Left cardiac atrium (tissue), 4 donors: ENCODE results near the gene MAPKAPK2. TPM values are rescaled to one million over a fixed set of nuclear protein-coding genes. Genes with fewer than 3 reads are reported as not detected.
A peak's percentile ranks its signal among the peaks of the same experiment; 100 is the strongest.

Source experiments
- ATAC-seq, 2 donors: fragments of 200-7000 bp; cut with Tn5 transposase; one replicate each; pipeline ENCODE4 v1.9.1; 2020; ENCODE audit warnings: mild to moderate bottlenecking in 2 of 2, moderate library complexity in 2 of 2
- DNase-seq: peaks from one replicate; pipeline ENCODE4 v3.0.0-alpha.2; 2020
- intact Hi-C, 2 donors: fragments of 100-400 bp; cut with DNase I; formaldehyde crosslinking; loops; one replicate each; pipeline versions ENCODE4 v1.14.1 to v1.15.1; 2022 to 2023
- total RNA-seq, 2 donors: library from RNA; stranded (reverse); fragmentation: NEBNext Ultra II Directional; extraction: Animal tissue kit (Norgen Biotek cat#: 25700); gene quantifications; one replicate each; pipeline ENCODE4 v1.2.1, GENCODE V29; 2021
- donor health status: DM: no; HTN: yes; CAD: no.
- donor health status: DM: no; HTN: yes; CAD: no; lungs with severe emphysema.
- donor health status: DM: yes; HTN: yes; CAD: no.
- donor health status: Dilated cardiomyopathy.

The MAPKAPK2 gene
- total RNA-seq, 2 donors from 2014 or later: 154 to 219 TPM

DNA sequence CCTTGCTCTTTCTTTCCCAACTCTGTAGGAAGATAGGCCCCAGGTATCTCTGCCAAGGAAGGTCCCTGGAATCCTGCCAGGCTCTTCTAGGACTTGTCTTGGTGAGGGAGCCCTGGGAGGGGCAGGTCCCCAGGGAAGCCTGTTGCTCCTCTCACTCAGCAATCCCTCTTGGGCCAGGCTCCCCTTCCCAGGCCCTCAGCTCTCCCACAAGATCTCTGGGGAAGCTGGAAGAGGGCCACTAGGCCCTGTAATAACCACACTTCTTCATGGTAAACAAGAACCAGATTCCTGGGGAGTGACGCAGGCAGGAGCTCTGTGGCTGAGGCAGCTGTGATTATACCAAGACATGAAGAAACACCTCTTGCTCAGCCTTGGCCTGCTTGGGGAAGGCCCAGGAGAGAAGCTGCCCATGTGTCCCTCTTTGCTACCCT lies 9.9 kb upstream of the MAPKAPK2 start:
- intact Hi-C loops: no loop called here
- DNase-seq: peak; percentile 58
- peak; percentile 55 to 86 for ATAC-seq

DNA sequence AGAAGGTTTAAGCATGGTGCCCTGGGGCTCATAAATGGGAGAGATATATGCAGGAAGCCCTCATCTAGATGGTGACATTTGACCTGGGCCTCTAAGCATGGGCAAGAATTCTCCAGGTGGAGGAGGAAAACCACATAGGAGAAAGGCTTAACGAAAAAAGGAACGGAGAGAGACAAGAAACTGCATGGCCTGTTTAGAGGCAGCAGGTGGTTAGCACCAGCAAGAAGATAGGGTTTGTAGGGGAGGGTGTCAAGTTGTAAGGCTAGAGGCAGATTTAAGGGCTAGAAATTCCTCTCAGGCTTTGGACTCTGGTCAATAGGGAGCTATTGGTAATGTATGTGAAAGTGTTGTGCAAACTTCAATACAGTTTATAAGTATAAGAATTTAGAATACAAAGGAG lies 8.2 kb upstream of the MAPKAPK2 start:
- intact Hi-C loops: no loop called here
- DNase-seq: no peak

DNA sequence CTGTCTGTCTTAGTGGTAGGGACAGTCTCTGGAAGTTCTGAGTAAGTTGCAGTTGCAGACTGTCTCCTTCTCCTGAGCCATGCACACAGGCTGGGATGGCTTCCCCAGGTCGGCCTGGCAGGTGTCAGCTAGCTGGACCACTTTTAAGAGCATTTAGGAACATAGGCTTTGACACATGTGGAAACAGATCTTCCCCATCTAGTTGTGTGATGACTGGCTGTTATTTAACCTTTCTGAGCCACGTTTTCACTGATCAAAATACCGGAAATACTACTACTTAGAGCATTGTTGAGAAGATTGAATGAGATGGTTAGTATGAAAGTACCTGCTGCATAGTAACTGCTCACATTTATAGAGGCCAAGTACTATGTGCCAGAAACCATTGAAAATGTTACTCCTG lies 6.2 kb upstream of the MAPKAPK2 start:
- intact Hi-C loops: no loop called here
- ATAC-seq: no peak
- DNase-seq: no peak

More for the DNA sequence above, 8.2 kb upstream of the MAPKAPK2 start:
- ATAC-seq: no peak

DNA sequence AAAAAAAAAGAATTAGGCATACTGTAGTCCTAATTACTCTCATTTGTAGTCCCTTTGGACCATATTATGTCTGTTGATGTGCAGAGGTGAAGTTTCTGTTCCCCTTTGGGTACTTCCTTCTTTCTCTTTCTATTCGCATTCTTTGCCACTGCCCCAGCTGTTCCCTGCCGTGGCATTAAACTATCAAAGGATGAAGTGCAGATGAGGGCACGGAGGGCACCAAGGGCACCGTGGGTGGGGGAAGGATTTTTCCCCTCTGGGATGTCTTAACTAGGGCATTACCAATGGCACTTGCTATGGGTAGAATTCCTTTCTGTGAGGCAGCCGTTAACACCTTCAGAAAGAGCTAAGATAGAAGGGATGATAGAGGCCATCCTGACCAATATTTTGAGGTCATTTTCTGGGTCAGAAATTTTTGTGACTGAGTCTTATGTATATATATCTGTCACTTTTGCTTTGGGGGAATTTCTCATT lies 4.9 kb upstream of the MAPKAPK2 start:
- no peak for ATAC-seq
- intact Hi-C loops: no loop called here
- DNase-seq: no peak

DNA sequence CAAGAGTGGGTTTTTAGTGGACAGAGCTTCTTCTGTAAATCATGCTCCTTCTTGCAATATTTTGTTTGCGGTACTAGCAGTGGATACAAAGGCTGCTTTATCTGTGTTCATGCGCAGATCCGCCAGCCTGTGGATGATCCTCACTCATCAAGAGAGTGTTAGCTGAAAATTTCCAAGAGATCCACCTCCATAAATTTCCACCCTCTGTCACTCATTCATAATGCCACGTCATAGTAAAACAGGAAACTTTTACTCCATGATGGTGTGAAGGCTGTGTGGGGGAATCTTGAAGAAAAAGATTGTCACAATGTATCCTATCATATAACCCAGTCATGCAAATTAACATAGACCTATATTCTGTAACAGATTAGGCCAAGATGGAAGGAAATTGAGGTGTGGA lies 4.4 kb upstream of the MAPKAPK2 start:
- intact Hi-C loops: no loop called here
- ATAC-seq (no peak), DNase-seq (no peak)

DNA sequence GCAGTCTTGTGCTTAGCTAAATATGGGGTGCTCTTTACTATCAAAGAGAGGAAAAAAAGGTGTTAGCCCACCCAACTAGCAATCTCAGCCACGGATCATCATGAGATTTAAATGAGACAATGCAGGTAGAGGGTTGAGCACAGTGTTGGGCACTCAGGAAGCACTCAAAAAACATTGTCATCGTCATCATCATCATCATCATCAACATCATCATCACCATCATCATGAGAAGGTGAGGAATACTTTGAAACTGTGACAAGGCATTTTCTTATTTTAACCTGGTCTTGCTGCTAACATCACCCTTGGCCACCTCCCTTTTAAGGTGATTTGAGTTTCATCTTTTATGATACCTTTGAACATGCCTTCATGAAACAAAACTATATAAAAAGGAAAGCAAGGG lies 3.3 kb upstream of the MAPKAPK2 start:
- intact Hi-C loops: no loop called here
- DNase-seq (no peak), ATAC-seq (no peak)

DNA sequence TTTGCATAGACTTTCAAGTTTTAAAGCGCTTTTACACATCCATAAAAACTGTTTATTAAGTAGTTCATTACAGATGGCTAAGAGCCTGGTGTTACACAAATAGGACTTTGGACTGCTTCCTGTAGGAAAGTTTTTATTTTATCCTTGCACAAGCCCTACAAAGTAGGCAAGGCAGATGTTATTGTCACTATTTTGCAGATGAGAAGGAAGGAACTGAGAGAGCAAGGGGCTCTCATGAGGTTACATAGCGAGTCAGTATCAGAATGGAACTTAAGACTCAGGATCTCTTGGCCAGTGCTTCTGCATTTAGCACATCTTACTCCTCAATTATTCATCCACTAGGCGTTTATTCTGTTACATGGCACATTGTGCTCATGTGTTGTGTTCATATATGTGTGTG lies 2.6 kb upstream of the MAPKAPK2 start:
- DNase-seq: no peak
- ATAC-seq: no peak
- intact Hi-C loops: no loop called here

DNA sequence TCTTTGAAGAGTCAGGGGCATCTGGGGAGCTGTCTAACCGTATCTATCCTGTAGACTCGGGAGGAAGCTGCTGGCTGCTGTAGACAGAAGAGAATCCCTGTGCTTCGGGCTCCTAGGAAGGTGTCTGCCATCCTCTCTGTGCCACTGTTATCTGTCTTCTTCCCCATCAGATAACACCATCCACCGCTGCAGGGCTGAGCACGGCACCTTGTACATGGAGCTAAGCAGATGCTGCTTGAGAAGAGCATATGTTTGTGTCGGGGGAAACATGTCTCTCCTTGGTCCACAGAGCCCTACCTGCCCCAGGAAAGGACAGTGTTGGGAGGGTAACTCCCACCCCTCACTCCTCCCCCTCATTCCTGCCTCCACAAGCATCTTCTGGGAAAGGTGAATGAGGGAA lies 1.4 kb upstream of the MAPKAPK2 start:
- DNase-seq (no peak), ATAC-seq (no peak)
- intact Hi-C loops: no loop called here

DNA sequence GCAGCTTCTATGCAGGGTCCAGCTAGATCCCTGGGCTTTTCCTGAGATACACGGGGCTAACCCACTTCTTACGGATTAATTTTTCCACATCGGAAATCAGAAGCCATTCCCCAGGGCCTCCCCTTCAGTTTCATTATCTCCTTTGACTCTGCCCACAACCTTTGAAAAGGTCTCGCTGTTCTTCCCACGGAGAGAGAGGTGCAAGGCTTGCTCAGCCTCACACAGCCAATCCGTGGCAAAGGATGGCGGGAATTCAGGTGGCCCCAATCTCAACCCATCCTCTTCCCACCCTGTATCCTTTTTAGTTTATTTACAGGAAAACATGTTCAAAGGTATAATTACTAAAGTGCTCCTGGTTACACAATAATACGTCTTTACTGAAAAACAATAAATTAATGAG lies 702 bp upstream of the MAPKAPK2 start:
- intact Hi-C loops: no loop called here
- no peak for DNase-seq
- ATAC-seq: no peak

DNA sequence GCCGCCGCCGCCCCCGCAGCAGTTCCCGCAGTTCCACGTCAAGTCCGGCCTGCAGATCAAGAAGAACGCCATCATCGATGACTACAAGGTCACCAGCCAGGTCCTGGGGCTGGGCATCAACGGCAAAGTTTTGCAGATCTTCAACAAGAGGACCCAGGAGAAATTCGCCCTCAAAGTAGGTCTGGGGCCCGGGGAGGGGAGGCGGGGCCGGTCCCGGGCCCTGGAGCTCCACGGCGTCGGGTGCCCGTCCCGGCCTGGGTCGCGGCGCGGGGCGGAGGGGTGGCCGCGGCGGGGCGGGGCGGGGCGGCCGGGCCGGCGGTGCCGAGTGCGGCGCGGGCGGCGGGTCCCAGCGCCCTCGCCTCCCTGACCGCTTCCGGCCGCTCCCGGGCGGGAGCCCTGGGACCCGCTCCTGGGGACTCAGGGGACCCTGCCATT lies 646 bp downstream of the MAPKAPK2 start:
- intact Hi-C loops: loop anchor here in 1 of 2 donors (5.0 kb wide), 1 partner anchor 37 kb away; no protein-coding TSS in a partner anchor
- ATAC-seq: peak; percentile 45 to 53

DNA sequence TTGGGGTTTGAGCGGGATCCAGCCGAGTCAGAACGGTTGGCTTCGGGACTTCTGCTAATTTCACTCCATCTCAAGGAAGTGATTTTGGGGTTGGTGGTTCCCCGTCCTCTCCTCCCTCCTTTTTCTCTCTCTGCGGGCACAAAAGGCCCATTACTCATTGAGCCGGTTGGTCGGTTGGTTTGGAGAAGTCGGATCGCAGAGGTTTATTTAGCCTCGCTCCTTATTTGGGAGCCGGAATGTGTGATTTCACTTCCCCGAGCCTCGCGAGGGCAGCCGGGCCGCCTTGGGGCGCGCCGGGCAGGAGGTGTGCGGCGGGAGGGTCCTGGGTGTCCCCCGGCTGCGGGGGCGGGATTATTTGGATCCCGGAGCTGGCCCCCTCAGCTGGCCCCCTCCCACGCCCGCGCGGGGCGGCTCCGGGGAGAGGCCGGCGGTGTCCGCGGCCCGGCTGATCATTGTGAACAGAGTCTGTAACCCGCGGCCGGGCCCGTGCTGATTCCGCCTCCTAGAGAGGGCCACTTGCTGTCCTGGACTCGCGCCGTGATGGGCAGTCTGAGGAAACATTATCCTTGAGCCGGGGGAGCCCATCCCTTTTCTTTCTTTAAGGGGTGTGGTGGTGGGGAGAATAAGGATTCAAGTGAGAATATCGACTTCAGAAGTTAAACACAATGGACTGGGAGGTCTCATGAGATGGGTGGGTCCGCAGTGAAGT lies 1.2 kb downstream of the MAPKAPK2 start:
- peak; percentile 59 to 71 for ATAC-seq
- DNase-seq: peak; percentile 69
- intact Hi-C loops: loop anchor here in 1 of 2 donors (2.0 to 5.0 kb wide), 2 partner anchors 19 to 36 kb away; no protein-coding TSS in a partner anchor

More for the DNA sequence above, 646 bp downstream of the MAPKAPK2 start:
- peak; percentile 42 for DNase-seq

DNA sequence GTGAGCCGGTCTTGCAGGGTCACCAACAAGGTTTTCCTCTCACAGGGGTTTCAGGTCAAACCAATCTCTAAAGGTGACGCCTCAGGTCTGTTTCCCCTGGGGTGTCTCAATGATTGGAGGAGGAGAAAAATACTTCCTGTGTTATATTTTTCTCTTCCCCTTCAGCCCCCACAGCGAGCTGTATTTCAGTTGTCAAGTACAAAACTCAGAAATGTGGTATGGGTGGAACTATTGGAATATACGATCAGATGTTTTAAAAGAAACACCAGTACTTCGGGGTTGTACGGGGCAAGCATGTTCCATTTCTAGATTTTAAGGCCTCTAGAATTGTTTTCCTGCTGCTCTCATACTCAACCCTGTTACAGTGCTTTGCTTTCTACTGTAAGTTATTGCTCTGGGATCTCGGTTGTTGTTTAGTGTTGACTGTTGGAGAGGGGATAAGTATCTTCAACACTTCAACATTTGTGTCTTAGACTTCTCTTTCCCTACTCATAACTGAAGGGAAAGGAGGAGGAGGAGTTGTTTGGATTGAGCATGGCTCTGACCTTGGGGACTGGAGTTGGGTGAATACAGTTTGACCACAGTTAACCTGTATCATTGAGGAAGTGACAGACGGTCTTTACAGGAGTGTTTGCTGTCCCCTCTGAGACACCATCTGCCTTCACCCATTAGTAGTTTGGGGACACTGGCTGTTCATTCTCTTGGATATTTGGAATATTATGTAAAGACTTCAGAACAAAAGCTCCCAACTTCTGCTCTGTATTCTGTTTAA lies 2.0 kb downstream of the MAPKAPK2 start:
- no peak for ATAC-seq
- intact Hi-C loops: loop anchor here in 1 of 2 donors (2.0 to 5.0 kb wide), 2 partner anchors 20 to 36 kb away; no protein-coding TSS in a partner anchor
- DNase-seq: no peak

DNA sequence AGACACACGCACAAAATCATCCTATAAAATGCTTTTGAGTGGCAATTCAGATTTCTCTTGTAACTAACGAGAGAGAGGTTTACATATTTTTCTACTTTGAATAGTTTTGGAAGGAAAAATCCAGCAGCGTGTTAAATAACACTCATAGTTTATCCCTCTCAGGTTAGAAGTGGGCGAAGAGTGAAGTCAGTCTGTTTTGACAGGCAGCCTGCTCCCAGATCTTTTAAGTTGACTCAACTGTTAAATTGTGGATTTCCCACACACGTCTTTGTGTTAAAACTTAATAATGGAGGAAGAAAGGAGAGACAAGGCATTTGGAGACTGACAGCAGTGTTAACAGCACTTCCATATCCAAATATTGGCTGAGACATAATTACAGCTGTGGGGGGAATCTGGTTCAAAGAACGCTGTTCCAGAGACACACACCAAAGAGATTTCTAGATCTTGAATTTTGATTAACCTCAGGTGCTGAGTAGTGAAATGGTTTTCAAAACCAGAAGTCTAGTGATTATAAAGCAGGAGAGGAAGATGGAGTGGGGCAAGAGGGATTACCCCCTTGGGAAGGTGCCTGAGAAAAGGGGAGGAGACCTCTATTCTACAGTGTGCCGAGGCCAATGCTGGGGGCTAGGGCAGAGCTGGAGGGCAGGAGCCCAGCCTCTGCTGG lies 2.7 kb downstream of the MAPKAPK2 start:
- DNase-seq (no peak), ATAC-seq (no peak)
- intact Hi-C loops: loop anchor here in 1 of 2 donors (2.0 to 5.0 kb wide), 2 partner anchors 21 to 35 kb away; no protein-coding TSS in a partner anchor

DNA sequence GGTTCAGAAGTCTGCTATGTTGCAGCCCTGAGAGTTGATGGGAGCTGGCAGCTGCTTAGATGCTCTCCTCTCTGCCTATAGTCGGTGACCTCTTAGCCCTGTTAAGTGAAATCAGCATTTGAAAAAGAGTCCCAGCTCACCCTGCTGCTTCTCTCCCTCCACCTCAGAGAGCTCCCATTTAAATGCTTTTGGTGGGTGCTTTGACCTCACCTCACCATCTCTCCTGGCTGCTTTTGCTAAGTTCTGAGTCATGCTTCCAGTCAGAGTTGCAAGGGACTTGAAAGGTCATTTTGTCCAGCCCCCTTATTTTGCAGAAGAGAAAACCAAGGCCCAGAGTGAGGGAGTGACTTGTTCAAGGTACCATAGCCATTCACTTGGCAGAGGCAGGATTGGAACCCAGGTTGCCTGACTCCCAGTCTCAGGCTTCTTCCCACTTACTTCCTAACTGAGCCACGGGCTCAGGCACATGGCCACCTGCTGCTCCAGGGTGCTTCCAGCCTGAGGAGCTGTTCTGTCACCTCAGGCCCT lies 3.3 kb downstream of the MAPKAPK2 start:
- intact Hi-C loops: loop anchor here in 1 of 2 donors (2.0 to 5.0 kb wide), 2 partner anchors 21 to 34 kb away; no protein-coding TSS in a partner anchor
- ATAC-seq: no peak
- no peak for DNase-seq

DNA sequence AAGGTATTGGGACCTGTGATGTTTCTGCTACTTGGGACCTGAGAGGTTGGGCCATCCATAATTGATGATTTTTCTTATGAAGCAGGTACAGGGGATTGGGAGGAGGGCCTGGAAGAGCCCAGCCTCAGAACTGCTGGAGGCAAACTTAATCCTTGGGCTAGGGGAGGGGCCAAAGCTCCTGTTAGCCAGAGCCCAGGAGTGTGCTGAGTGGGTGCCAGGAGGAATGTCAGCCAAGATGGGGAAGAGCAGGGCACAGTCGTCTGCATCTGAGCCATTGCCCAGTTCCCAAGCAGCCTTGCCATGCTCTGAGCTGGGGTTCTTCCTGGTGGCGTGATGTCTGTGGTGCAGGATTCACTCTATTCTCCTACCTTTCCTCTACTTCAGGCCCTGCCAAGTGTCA lies 5.8 kb downstream of the MAPKAPK2 start:
- ATAC-seq (peak; percentile 15 to 20), DNase-seq (peak; percentile 62)
- intact Hi-C loops: loop anchor here in 1 of 2 donors (5.0 kb wide), 1 partner anchor 33 kb away; no protein-coding TSS in a partner anchor

DNA sequence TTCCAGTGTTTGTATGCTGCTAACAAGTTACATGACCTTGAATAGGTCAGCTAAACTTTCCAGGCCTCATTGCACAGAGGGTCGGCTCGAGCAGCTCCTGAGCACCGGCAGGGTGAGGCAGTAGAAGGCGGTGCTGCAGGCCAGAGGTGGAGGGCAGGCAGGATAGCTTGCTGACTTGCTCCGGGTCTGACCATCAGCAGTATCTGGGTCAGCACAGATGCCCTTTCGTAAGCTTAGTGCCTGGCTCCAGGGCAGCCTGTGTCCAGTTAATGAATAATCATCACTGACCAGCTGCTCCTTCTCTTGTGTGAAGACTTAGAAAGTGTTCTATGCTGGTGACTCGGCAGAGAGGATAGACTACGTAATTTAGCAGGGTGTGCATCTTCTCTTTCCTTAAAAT lies 6.9 kb downstream of the MAPKAPK2 start:
- peak; percentile 5 to 7 for ATAC-seq
- intact Hi-C loops: loop anchor here in 1 of 2 donors (5.0 kb wide), 1 partner anchor 34 kb away; no protein-coding TSS in a partner anchor
- DNase-seq: no peak

DNA sequence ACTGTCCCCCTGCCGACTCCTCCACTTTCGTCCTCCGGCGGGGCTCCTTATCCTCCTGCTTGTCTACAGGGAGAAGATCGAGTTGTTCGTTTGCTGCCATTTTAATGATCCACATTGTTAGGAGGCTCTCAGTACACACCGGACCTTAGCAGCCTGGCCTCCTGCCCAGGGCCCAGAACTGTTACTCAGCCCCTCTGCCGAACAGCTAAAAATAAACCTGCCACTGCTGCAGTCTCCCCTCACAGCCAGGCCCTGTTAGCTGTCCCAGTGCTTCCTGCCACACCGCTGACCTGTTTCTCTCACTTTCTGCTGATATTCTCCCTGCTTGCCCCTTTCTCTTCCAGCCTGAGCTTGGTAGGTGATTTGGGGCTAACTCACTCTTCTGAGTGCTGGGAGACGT lies 8.3 kb downstream of the MAPKAPK2 start:
- peak; percentile 88 for DNase-seq
- peak; percentile 86 for ATAC-seq
- intact Hi-C loops: loop anchor here in 1 of 2 donors (5.0 kb wide), 1 partner anchor 36 kb away; no protein-coding TSS in a partner anchor

DNA sequence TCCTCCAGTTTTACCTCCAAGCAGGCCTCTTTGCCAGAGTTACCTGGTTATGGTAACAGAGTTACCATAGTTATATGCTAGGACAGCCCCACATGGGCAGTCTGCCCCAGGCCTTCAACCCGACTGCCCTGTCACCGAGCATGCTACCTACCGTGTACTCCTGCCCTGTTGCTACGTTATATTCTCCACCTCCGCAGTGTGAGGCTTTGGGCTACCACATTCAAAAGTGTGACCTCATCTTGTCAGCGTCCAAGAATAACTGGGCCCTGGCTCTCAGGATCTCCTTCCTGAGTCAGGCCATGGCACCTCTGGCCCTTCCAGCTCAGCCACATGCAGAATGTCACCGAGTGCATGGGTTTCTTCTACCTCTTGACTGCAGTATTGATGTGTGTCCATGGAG lies 8.9 kb downstream of the MAPKAPK2 start:
- intact Hi-C loops: loop anchor here in 1 of 2 donors (5.0 kb wide), 1 partner anchor 36 kb away; no protein-coding TSS in a partner anchor
- DNase-seq (peak; percentile 67), ATAC-seq (peak; percentile 28 to 70)
